Activated naive CD4-positive, alpha-beta T cell treated with Interleukin-2 at 50 U/mL for 16 hours (primary cell): ENCODE measurements around the gene ZNRF3.
A peak's percentile ranks its signal among the peaks of the same experiment; 100 is the strongest.
"Not testable (repeated sequence)": the region's sequence is repeated elsewhere in the genome, so short reads cannot be mapped to it uniquely, and the experiment has no call there.

Experiments
- DNase-seq: peaks from one replicate; pipeline ENCODE4 v3.0.0-alpha.2; 2020

ZNRF3 gene

DNA sequence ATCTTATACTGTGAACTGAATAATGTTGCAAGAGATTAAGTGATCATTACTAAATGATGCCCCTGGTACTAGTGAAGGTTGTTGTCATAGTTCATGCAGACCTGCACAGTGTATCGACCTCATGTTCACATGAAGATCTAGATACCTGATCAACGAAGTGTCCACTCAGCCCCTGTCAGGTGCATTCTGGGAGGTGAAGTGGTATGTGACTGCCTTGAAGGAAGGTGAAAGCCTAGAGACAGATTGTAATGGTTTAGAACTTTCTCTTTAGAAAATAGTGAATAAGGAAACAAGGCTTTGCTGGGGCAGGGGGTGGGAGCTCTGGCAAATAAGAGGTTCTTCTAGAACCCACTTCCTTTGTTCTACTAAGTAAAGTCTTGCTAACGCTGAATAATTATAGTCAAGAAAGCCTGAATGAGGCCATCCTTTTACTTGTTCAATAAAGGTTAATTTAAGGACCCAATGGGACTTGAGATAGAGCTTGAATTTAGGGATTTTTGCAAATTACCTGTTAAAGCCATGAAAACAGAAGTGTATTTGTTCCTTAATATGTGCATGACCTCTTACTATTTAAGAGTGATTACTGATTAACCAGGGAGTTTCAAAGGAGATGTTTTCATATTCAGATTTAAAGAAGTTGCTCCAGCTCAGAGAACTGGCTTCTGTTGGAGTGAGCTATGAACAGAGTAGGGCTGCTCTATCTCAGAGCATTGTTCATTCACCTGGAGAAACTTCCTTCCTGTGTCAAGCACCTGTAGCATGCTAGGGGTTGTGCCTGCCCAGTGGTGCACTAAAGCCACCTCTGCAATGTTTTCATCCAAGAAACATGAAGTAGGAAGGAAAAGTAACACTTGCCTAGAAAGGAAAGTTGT is 132.9 kb downstream of the ZNRF3 start:
- no peak for DNase-seq

DNA sequence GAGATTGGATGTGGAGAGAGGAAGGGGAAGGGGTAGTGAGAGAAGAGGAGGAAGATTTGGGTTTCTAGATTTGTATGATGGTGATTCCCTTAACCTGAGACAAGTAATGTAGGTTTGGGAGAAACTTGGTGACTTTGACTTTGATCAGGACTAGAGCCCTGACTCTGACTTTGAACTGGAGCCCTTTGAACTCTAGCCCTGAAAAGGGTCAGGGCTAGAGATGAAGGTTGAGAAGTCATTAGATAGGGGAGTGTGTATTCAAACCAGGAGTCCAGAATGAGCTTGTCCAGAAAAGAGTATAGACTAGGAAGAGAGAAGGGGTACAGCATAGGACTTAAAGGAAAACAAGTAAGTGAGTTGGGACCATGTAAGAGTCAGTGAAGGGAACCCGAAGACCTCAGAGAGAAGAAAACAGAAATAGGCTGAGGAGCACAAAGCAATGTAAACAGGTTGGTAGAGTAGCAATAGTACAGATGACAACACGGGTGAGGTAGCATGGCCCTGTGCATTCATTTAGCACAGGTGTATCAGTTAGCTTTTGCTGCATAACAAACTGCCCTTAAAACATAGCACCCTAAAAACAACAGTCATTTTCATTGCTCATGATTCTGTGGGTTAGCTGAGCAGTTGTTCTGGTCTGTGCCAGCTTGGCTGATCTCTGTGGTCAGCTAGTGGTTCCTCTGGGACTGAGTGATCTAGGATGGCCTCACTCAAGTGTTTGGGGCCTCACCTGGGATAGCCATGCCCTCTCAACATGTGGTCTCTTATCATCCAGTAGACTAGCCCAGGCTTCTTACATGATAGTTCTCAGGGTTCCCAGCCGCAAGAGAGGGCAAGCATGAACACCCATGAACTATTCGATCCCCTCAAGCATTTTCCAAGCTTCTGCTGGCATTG is 135.2 kb downstream of the ZNRF3 start:
- DNase-seq = no peak

DNA sequence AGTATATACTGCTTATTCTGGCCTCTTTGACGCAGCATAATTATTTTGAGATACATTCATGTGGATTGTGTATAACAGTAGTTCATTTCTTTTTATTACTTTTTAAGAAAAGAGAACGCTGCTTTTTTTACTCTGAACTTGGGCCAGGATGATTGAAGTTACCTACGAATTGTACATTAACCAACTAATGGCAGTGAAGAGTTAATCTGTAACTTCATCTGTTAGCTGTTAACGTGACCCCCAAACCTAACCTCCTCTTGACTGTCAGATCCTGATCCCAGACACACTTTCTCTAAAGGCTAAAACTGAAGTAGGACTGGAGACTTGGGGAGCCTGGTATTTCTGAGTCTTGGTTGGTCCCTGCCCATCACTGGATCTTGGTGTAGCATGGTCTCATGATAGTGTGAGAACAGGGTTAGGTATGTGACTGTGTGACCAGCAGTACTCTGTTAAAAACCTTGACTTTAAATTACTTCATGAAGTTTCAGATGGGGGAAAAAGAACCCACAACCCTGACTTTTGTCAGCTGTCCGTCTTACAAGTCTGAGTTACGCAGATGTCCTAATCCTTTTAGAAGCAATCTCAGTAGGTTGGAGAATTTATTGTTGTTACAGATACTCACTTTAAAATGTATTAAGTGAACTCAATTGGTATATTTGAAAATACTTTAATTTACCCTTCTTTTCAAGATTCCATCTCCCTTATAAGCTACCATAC is 138.9 kb downstream of the ZNRF3 start:
- DNase-seq = no peak

DNA sequence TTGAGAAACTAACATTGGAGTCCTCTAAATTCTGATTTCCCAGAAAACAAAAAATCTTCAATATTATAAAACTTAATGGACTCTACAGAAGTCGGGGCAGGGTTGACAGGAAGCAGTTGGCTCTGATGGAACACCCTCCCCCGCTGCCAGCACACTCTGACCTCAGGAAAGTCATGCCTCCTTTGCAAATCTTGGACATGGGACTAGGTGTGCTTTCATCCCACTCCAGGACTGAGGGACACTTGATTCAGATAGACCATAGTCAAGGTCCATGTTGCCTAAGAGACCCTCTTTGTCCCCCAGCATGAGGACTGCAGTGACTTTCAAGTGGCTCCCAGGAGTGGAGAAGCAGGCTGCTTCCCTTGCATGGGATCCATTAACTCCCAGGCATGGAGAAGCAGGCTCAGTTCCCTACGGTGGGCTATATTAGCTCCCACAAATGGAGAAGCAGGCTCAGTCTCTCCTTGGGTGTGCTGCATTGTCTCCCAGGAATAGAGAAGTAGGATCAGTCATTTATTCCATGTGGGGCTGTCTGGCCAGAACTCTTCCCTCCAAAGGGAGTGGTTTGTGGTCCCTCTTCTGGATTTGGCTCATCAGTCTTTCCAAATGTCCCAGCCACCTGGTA is 139.9 kb downstream of the ZNRF3 start:
- no peak for DNase-seq

- no peak for DNase-seq
These were observed 143.2 kb downstream of the ZNRF3 start for GRCh38 chr22:29026579-29026978.

DNA sequence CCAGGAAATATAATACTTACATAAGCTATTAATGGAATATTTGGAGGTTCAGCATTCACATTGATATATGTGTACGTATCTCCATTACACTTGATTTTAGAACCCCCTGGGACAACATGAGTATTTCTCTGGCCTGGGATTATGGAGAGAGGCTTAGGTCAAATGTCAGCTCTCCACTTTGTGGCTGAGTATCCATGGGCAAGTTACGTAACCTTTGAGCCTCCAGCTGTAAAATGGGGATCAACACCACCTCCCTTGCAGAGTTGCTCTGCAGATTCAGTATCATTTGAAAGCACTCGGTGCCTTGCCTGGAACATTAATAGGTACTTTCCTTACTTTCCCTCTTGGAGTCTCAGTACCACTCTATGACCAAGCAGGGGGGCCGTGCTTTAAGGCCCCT is 145.1 kb downstream of the ZNRF3 start:
- no peak for DNase-seq

DNA sequence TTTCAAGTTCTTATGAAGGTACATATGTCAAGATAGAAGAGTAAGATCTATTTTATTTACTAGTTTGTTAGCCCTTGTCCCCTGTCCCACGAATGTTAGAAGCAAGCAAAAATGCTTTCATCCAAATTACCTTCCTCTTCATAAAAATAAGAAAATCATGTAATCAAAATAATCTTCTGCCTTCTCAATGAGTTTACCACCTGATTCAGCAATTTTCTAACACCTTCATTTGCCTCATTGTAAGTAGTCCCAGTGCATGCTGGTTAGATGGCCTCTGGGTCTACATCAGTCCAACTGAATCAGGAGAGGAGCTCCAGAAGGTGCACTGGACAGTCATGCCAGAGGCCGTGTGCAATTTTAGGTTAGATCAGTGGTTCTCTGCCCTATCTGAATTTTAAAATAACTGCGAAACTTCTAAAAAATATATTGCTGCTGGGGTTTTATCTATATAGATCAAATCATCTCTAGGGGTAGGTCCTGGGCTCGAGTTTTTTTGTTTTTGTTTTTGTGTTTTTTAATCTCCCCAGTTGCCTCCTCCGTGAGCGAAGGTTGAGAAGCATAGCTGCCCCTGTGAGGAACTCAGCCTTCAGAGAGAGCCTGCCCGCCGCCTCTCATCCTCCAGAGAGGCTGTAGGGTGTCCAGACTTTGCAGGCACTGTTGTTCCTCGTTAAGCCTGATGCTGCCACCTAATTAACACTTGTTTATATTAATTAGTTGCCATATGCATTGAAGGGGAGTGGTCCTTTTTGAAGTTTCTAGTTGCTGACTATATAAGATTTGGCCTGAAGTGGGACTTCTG is 146.0 kb downstream of the ZNRF3 start:
- DNase-seq = no peak

DNA sequence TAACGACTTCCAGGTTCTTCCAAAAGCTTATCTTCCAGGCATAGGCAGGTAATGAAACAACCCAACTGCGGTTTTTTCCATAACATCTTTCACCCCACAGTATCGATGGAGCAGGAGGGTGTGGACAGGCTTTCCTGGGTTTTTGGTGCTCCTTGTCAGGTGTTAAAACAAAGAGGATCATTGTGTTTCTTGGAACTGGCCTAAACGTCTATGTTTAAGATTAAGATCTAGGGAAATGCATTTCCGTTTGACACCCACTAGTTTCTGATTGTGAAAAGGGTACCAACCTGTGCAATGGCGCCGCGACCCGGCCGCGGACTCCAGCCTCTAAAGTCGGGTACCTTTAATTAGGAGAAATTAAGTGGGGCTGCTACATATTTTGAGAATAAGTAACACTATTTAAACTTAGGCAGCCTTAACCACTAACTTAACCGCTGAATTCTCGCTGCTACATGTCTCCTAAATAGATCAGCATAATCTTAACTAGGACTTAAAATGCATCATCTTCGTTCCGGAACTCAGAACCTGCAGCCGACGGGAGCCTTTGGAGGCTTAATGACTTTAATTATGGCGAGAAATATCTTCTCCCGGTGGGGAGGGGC is 146.7 kb downstream of the ZNRF3 start:
- DNase-seq = no peak

- no peak for DNase-seq
These were observed 147.3 kb downstream of the ZNRF3 start for GRCh38 chr22:29030618-29031226.

GRCh38 chr22:29031227-29032011 is 148.0 kb downstream of the ZNRF3 start:
- DNase-seq = no peak

DNA sequence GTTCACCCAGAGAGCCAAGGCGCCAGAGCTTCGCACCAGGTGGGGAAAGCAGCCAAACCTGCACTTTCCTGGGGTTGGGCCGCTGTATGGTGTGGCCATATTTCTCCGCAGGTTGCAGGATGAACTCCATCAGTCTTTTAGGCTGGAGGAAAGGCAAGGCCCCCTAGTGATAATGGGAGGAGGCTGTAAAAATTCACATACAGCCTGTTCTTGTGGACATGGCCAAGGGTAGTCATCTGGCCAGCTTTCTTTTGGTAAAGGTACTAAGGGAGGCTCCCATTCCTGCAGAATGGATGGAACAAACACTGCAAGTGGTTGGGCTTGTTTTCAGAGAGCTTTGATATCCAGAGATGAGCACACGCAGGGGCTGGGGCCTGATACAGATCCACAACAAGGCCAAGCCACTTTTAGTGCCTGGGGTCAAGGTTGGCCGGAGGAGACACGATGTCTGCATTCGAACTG is 148.7 kb downstream of the ZNRF3 start:
- no peak for DNase-seq

DNA sequence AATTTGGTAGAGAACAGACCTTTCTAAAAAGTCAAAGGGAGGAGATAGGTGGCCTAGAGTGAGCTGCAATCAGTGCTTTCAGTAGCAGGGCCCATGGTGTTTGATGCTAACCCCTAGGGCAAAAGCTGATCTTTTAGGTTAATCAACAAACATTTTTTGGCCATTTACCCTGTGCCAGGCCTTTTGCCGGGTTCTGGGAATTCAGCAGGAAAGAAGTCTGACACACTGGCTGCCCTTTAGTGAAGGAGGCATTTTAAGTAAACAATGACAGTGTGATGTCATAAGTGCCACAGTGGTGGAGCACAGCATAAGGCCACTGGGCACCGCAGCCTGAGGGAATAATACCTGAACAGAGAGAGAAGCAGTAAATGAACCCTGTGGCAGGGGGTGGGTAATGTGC is 149.2 kb downstream of the ZNRF3 start:
- DNase-seq = no peak

DNA sequence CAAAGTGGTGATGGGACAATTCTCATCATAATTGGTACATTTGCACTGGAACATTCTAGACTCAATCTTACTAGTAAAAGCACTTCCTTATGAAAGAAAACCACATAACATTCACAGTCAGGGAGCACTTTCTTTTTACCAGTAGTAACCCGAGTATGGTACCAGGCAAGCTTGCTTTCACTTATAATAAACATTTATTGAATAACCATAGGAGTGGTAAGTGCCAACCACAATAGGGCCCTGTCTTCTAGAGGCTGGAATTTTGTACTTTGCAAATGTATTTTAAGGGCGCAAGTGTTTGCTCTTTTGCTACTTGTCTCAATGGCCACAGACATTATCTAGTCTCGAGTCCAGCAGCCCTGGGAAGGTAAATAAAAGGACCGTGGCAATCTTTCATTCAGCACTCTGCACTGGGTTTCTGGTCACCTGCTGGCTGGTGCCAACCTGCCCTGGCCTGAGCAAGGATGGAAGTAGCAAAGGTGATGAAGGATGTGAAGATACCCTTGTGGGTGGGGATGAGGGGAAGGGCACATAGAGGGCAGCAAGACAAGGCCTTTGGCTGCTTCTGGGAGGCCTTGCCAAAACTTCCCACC is 154.1 kb downstream of the ZNRF3 start:
- no peak for DNase-seq

- DNase-seq = no peak
These were observed 155.8 kb downstream of the ZNRF3 start for GRCh38 chr22:29039148-29039547.

DNA sequence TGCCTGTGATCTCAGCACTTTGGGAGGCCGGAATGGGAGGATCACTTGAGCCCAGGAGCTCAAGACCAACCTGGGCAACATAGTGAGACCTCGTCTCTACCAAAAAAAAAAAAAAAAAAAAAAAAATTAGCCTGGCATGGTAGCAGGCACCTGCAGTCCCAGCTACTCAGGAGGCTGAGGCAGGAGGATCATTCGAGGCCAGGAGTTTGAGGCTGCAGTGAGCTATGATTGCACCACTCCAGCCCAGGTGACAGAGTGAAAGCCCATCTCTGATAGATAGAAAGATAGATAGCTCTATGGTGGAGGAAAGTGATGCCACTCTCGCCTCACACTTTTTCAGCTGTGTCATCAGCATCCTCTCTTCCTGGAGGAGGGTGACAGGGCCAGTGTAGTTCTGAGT is 156.3 kb downstream of the ZNRF3 start:
- DNase-seq = not testable (repeated sequence)

GRCh38 chr22:29040385-29041275 is 157.3 kb downstream of the ZNRF3 start:
- peak; percentile 59 for DNase-seq

DNA sequence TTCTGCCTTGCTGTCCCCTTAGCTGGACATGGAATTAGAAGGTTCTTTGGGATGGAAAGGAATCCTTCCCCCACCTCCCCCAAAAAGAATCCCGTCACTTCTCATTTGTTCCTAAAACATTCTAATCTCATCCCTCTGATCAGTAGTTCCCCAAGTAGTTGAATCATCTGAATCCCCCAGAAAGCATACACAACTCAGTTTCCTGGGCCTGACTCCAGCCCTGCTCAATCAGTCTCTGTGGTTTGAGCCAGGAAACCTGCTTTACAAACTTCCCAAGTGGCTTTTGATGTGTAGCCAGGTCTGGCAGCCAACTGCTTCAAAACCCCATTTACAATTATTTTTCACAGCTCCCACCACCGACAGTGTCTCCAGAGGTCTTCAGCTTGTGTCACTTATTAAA is 158.0 kb downstream of the ZNRF3 start:
- DNase-seq = no peak

DNA sequence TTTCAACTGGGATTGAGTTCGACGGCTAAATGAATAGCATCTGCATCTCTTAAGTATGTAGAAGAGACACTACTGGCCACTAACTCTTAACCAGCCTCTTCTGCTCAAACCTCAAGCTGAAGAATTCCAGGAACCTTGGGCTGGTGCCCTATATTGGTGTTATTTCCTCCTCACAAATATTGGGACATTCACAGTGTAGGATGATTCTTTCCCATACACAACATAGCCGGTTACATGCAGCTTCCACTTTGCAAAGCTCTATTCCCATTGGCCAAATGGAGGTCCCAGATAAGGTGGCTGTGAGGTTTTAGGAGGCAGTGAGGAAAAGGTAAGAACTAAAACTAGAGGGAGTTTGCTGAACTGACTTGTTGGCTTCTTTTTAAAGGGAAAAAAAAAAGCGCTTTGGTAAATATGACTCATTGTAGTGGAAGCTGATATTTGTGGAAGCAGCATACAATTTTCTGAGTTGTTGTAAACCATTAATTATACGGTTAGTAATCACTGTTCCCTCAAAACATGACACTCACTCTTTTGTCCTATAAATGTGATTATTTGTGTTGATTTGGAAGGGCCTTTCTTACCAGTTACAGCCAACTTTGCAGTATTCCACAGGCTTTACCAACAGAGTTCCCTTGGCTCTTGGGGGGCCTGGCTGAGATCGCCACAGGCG is 160.7 kb downstream of the ZNRF3 start:
- no peak for DNase-seq
